ENCODE results near the gene C1S. TPM values are rescaled to one million over a fixed set of nuclear protein-coding genes. Genes with fewer than 3 reads are reported as not detected.

Gene C1S
- total RNA-seq, 2 donors from 2014 or later = 13.4 to 14.3 TPM

GRCh38 chr12:7109572-7109920 lies 49.0 kb downstream of the C1S start:
- Mint-ChIP-seq H3K4me3 (peak overlapping the region; percentile 85), H3K27me3 (ENCODE audit: insufficient read depth) (peaks cover 29% of the 10 kb centered on the region), H3K9me3 (peaks cover 19% of the 10 kb centered on the region), H3K27ac (peak overlapping the region; percentile 5), H3K4me1 (peaks cover 19% of the 10 kb centered on the region), H3K36me3 (ENCODE audit: low read depth) (peaks cover 24% of the 10 kb centered on the region)
- H3K27me3 ChIP-seq (ENCODE audit: control insufficient read depth, insufficient read depth, low read length, poor library complexity, severe bottlenecking) = peaks cover 23% of the 10 kb centered on the region
- WGBS, 2 experiments (ENCODE audit: insufficient coverage in 1 of 2, insufficient read length in 1 of 2) = 71 to 96% methylated on average over 3 to 5 of the region's 5 CpGs
- H3K4me3 ChIP-seq (ENCODE audit: low read length) = no peak overlapping the region
- no peaks in the 10 kb centered on the region for H3K36me3 ChIP-seq (ENCODE audit: control insufficient read depth, insufficient read depth, low read length)
- H3K9me3 ChIP-seq (ENCODE audit: control insufficient read depth, low read length) = peaks cover 12% of the 10 kb centered on the region
- TF ChIP-seq CTCF (conservative IDR thresholded peaks at IDR 0.05) = no peak
- no peak overlapping the region for H3K27ac ChIP-seq (ENCODE audit: low read depth, low read length)
- no peaks in the 10 kb centered on the region for H3K4me1 ChIP-seq (ENCODE audit: control insufficient read depth, insufficient read depth, low read length)
- no peak for DNase-seq
- no peak overlapping the region for H3K9ac ChIP-seq (ENCODE audit: extremely low read depth, low read length, poor library complexity, severe bottlenecking)

- peaks cover 17% of the 10 kb centered on the region for H3K9me3 Mint-ChIP-seq
- Histone ChIP-seq H3K36me3 (ENCODE audit: control insufficient read depth, insufficient read depth, low read length) (no peaks in the 10 kb centered on the region), H3K4me1 (ENCODE audit: control insufficient read depth, insufficient read depth, low read length) (no peaks in the 10 kb centered on the region), H3K9ac (ENCODE audit: extremely low read depth, low read length, poor library complexity, severe bottlenecking) (no peak overlapping the region), H3K27ac (ENCODE audit: low read depth, low read length) (no peak overlapping the region), H3K27me3 (ENCODE audit: control insufficient read depth, insufficient read depth, low read length, poor library complexity, severe bottlenecking) (peaks cover 23% of the 10 kb centered on the region), H3K4me3 (ENCODE audit: low read length) (no peak overlapping the region), H3K9me3 (ENCODE audit: control insufficient read depth, low read length) (peaks cover 10% of the 10 kb centered on the region)
- 94 to 100% methylated on average over 3 to 5 of the region's 5 CpGs for WGBS, 2 experiments (ENCODE audit: insufficient coverage in 1 of 2, insufficient read length in 1 of 2)
- H3K27me3 Mint-ChIP-seq (ENCODE audit: insufficient read depth) = peaks cover 29% of the 10 kb centered on the region
- H3K4me1 Mint-ChIP-seq = peaks cover 19% of the 10 kb centered on the region
- no peak for TF ChIP-seq CTCF (conservative IDR thresholded peaks at IDR 0.05)
- no peak for DNase-seq
- peaks cover 19% of the 10 kb centered on the region for H3K36me3 Mint-ChIP-seq (ENCODE audit: low read depth)
- H3K4me3 Mint-ChIP-seq = no peak overlapping the region
- H3K27ac Mint-ChIP-seq = no peak overlapping the region
Measured at GRCh38 chr12:7110661-7111060, 50.1 kb downstream of the C1S start.

- no peak for DNase-seq
- TF ChIP-seq CTCF (conservative IDR thresholded peaks at IDR 0.05) = no peak
- Mint-ChIP-seq H3K36me3 (ENCODE audit: low read depth) (peaks cover 9% of the 10 kb centered on the region), H3K27me3 (ENCODE audit: insufficient read depth) (peaks cover 26% of the 10 kb centered on the region), H3K9me3 (peaks cover 4% of the 10 kb centered on the region), H3K27ac (no peak overlapping the region), H3K4me1 (peaks cover 19% of the 10 kb centered on the region), H3K4me3 (no peak overlapping the region)
- no peak overlapping the region for H3K4me3 ChIP-seq (ENCODE audit: low read length)
- peaks cover 23% of the 10 kb centered on the region for H3K27me3 ChIP-seq (ENCODE audit: control insufficient read depth, insufficient read depth, low read length, poor library complexity, severe bottlenecking)
- H3K27ac ChIP-seq (ENCODE audit: low read depth, low read length) = no peak overlapping the region
- H3K9ac ChIP-seq (ENCODE audit: extremely low read depth, low read length, poor library complexity, severe bottlenecking) = no peak overlapping the region
- 81 to 92% methylated on average over 3 of the region's 4 CpGs for WGBS, 2 experiments (ENCODE audit: insufficient coverage in 1 of 2, insufficient read length in 1 of 2)
- no peaks in the 10 kb centered on the region for H3K36me3 ChIP-seq (ENCODE audit: control insufficient read depth, insufficient read depth, low read length)
- no peaks in the 10 kb centered on the region for H3K9me3 ChIP-seq (ENCODE audit: control insufficient read depth, low read length)
- no peaks in the 10 kb centered on the region for H3K4me1 ChIP-seq (ENCODE audit: control insufficient read depth, insufficient read depth, low read length)
Measured at GRCh38 chr12:7112041-7112440, 51.5 kb downstream of the C1S start.

All from endodermal cell (in vitro differentiated cells).